HS-27A (cell line): Measurements from ENCODE around the gene OR1F1.
"Not testable (repeated sequence)": the region's sequence is repeated elsewhere in the genome, so short reads cannot be mapped to it uniquely, and the experiment has no call there.

Source experiments
- DNase-seq: peaks from one replicate; pipeline ENCODE4 v3.0.0-alpha.2; 2012; ENCODE audit warnings: low read depth, missing footprints

The OR1F1 gene

DNA sequence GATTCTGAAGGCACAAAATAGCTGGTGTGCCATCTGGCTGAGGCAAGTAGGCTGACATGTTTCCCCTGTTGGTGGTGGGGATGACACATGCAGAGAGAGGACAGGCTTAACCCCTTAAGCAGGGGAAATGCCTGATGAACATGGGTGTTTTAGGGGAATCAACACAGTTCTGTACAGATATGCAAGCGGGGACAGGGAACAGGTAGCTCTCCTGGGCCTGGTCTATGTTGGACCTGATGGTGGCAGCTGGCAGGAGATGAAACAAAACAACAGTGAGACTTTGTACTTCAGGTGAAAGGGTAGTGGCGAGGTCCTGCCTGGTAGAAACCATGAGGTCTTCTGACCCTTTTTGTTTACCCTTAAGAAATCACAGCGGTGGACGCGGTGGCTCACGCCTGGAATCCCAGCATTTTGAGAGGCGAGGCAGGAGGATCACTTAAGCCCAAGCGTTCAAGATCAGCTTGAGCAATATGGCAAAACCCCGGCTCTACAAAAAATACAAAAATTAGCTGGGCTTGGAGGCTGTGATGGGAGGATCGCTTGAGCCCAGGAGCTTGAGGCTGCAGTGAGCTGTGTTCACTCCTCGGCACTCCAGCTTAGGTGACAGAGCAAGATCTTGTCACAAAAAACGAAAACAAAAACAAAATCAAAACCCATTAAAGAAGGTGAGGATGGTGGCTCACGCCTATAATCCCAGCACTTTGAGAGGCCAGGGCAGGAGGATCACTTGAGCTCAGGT, 10.5 kb downstream of the OR1F1 start:
- no peak for DNase-seq

DNA sequence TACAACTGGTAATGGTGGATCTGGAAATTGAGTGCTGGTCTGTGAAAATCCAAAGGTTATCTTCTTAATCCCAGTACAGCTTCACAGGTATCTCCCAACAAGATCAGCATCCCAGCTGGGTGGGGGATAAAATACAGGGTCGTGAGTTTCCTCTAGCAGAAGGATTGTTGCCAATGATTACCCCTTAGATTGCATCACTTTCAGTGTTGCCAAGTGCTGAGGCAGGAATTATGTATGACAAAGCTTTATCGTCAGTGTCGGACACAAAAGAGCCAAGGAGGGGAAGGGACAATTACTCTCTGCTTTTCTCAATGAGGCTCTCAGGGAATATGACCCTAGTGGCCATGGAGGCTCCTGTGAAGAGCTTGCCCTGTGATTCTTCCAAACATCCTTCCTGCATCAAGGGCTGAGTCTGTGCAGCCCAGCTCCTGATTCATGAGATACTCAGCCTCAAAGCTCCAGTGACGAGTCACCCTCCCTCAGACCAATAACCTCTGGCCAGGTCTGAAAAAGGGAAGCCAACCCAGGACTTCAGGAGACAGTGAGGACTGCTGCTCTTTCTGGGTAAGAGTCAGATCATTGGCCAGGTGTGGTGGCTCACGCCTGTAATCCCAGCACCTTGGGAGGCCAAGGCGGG, 15.0 kb downstream of the OR1F1 start:
- no peak for DNase-seq

DNA sequence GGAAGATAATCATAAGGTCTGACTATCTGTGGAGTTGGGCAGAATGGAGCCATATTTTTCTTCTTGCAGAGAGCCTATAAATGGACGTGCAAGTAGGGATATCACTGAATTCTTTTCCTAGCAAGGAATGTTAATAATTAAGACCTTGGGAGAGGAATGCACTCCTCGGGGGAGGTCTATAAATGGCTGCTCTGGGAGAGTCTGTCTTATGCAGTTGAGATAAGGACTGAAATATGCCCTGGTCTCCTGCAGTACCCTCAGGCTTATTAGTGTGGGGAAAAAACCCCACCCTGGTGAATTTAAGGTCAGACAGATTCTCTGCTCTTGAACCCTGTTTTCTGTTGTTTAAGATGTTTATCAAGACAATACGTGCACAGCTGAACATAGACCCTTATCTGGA, 17.9 kb downstream of the OR1F1 start:
- not testable (repeated sequence) for DNase-seq

DNA sequence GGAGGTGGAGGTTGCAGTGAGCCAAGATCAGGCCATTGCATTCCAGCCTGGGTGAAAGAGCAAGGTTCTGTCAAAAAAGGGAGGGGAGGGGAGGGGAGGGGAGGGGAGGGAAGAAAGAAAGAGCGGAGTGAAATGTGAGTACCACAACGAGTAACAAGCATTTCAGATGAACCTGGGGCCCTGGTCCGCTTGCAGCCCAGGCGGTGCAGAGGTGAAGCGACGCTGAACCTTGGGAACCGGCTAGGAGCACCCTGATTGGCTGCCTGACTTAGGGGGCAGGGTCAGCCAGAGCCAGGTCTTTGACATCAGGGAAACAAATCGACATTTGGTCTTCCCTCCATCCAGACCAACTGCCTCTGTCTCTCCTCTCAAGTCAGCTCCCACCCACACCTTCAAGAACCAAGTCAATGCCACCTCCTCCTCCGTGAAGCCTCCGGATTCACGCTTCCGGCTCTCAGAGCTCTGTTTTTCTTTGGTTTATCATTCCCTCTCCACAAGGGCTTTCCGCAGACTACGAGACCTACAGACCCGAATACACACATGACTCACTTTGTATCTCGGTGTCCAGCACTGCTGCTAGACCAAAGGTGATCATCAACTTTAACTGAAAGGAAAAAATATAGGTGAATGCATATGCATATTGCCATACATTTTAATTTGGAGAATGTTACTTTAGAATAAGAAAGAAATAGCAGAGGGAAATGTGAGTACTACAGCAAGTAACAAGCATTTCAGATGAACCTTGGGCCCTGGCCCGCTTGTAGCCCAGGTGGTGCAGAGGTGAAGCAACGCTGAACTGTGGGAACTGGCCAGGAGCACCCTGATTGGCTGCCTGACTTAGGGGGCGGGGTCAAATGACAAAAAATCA, 19.3 kb downstream of the OR1F1 start:
- no peak for DNase-seq

DNA sequence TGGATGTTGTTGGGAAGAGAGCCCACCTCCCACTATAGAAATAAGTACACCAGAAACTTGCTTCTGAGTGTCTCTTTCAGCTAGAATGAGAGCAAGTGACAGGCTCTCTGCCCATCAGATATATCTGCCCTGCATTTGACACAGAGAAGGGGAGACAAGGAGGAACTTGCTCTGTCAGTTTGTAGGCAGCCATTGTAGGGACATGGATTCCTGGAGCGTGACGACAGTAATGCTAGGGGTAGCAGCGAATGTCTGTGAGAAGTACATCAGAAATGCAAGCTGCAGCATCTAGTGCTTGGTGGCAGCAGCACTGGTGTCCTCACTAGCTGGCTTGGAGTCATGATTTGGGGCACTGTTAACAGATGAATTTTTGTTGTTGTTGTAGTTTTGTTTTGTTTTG, 24.0 kb downstream of the OR1F1 start:
- DNase-seq = no peak

DNA sequence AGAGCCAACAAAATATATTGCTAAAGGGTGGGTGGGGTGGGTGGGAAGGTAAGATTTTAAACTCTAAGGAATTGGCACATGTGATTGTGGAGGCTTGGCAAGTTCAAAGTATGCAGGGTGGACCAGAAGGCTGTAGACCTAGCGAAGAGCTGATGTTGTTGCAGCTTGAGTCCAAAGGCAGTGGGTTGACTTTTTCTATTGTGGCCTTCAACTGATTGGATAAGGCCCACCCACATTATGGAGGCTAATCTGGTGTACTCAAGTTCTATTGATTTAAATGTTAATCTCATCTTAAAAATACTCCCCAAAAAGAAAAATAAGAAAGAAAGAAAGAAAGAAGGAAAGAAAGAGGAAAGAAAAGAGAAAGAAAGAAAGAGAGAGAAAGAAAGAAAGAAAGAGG, 24.6 kb downstream of the OR1F1 start:
- no peak for DNase-seq

DNA sequence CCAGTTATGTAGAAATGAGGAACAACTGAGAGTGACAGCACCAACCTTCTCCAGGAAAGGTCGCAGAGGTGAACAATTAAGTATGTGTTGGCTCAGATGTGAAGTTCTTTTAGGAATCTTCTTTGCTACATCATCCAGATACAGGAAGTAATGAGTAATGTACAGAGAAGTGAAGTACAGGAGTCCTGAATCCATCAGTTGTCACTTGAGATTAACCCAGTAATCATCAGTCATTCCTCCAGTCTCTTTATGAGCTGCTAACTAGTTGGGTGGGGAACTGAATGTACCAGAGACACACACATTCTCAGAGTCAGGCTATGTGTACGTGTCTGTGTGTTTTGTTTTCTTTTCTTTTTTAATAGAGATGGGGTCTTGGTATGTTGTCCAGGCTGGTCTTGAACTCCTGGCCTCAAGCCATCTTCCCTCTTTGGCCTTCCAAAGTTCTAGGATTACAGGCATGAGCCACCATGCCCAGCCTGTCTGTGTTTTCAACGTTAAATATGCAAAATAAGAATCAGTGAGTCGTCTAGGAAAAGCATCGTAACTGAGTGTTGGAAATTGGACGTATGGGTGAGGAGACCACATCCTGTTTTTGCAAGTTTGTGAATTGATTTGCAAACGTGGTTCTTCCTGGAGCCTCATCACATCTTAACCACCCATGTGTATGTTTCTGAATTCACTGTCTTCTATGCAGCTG, 27.0 kb downstream of the OR1F1 start:
- DNase-seq = no peak

DNA sequence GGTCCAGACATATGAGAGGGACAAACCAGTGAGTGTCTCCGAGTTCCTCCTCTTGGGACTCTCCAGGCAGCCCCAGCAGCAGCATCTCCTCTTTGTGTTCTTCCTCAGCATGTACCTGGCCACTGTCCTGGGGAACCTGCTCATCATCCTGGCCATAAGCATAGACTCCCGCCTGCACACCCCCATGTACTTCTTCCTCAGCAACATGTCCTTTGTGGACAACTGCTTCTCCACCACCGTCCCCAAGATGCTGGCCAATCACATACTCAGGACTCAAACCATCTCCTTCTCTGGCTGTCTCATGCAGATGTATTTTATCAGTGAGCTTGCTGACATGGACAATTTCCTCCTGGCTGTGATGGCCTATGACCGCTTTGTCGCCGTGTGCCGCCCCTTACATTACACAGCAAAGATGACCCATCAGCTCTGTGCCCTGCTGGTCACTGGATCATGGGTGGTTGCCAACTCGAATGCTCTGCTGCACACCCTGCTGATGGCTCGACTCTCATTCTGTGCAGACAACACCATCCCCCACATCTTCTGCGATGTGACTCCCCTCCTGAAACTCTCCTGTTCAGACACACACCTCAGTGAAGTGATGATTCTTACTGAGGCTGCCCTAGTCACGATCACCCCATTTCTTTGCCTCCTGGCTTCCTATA, 27.7 kb downstream of the OR1F1 start:
- DNase-seq = no peak

DNA sequence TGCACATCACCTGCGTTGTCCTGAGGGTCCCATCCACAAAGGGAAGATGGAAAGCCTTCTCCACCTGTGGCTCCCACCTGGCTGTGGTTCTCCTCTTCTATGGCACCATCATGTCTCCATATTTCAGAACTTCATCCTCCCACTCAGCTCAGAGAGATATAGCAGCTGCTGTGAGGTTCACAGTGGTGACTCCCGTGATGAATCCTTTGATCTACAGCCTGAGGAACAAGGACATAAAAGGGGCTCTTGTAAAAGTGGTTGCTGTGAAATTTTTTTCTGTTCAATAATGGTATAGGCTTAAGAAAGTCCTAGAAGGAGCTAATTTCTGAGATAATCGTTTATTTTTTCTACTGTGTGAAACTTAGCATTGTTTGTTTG, 28.2 kb downstream of the OR1F1 start:
- no peak for DNase-seq

DNA sequence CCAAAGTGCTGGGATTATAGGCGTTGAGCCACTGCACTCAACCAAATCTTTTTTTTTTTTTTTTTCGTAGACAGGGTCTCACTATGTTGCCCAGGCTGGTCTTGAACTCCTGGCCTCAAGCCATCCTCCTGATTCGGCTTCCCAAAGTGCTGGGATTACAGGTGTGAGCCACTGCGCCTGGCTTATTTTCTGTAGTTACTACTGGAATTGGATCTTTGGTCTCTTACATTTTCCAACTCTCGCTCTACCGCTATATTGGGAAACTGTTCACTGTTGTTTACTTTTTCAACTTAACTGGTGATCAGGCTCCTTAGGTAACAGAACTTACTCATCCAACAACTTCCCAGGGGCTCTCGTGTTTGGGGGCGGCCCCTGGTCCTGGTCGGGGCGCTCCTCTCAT, 32.8 kb downstream of the OR1F1 start:
- no peak for DNase-seq

DNA sequence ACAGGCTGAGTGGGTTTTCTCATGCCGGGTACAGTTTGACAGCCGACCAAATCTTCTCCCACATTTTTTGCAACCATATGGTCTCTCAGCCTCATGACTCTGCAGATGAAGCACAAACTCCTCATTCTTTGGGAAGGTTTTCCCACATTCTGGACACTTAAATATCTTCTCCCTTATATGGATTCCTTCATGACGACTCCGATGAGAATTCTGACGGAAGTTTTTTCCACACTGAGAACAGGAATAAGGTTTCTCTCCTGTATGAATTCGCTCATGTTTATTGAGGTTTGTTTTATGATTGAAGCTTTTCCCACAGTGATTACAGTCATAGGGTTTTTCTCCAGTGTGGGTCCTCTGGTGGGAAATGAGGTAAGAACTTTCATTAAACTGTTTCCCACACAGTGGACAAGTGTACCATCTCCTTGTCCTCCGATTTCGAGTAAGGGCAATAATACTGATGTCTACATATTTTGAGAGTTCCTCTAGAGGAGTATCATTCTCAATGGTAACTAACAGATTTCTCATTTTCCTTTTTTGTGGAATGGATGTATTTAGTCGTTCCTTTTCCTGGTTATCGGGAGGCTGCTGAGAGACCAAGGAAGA, 36.0 kb downstream of the OR1F1 start:
- no peak for DNase-seq

DNA sequence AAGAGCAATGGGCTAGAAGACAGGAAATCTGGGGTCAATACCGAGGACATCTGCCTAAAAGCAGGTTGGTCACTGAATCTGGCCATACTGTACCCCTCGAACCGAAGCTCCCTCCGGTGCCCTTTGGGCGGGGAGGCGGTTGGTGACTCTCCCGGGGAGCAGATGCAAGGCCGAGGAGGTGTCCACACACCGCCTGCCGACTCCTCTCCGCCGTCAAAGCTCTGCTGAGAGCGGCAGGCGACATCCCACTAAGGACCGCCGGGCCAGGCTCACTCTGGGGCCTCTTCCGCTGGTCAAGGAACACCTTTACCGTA, 46.5 kb downstream of the OR1F1 start:
- no peak for DNase-seq

DNA sequence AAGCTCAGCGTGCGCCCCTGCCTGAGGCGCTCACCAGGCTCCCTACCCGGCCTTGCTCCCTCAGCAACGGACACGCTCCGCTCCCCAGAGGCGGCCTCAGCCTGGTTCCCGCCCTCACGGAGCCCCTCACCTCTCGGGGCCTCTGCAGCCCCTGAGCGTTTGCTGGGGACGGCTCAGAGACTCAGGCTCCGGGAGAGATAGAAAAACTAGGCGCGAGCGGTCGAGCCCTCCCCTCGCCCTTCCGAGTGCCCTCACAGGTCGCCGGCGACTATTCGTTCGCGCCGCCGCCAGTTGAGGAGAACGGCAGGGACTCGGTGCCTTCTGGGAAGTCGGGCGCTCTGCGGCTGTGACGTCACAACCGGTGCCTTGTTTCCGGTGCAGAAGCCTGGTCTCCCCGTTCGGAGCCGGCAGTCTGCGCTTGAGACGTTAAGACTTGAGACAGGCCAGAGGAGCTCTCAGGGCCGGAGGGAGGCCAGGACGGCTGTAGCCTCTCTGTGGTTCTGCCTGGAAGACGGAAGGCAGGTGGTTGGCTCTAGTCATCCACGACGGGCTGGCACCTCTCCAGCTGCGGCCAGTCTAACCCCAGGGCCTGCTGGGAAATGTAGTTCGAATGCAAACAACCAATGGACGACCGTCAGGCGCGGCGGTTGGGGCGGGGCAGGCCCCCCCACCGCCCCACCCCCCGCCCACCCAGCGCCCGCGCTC, 47.0 kb downstream of the OR1F1 start, which contains the start of gene ZNF200:
Gene ZNF200, minus strand, starts transcription at position 302 of the 705 bp plus-strand sequence. CDS start 1,403 bp downstream, outside the sequence.
- peak; percentile 84 for DNase-seq

DNA sequence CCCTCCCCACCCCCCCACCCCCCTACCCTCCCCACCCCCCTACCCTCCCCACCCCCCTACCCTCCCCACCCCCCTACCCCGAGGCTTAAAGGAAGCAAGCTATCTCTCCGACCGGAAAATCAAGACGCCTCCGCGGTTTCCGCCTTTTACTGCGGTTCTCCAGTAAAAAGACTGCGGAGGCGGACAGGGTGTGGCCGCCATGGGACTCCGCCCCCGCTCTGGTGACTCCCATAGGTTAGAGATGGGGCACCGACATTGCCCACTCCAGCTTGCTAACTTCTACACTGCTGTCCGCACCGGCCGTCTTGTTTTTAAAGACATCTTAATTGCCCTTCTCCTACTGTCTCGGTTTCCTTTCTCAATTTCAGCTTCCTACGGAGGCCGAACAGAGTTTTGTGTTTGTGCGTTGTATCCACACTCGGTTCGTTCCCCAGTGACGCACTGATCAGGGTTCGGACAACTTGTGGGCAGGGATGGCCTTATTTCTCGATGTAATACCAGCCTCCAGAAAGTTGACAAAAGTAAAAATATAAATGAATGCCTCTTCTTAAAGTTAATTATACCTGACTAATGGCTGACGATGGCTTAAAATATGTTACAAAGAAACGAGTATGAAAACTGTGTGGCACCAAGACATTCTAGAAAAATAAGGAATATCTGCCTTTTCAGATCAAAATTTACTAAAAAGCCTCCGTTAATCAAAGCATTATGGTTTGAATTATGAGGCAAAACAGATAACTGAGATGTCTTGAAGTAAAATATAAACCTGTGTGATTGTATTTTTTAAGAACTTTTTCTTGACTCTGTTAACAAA, 48.1 kb downstream of the OR1F1 start:
- no peak for DNase-seq

DNA sequence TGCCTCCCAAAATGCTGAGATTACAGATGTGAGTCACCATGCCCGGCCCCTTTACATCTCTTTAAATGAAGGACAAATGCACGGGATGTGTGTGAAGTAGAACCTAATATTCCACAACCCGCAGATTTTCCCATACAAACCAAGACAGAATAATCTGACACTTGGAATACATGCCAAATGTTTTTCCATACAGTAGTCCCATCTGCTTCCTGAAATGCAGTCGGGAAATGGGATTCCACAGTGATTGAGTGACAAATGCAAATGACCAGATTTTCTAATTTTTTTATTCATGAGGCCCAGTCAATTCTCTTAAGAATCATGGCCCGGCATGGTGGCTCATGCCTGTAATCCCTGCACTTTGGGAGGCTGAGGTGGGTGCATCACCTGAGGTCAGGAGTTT, 53.8 kb downstream of the OR1F1 start:
- no peak for DNase-seq

DNA sequence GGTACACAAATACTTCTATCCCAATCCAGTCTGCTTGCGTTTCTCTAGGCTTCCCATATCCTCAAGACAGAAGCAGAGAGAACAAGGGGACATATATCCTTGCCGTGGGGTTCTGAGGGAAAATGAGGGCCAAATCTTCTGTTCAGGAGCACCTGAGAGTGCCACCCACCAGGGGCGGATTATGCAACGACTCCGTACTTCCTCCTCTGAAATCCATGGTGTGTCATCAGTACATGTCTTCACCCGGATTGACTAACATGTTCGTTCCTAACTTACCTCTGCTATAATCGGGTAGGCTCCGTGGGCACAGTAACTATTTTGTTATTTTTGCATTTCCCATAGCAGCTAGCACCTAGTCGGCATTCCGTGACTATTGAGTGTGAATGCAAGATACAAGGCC, 54.7 kb downstream of the OR1F1 start:
- DNase-seq = no peak

DNA sequence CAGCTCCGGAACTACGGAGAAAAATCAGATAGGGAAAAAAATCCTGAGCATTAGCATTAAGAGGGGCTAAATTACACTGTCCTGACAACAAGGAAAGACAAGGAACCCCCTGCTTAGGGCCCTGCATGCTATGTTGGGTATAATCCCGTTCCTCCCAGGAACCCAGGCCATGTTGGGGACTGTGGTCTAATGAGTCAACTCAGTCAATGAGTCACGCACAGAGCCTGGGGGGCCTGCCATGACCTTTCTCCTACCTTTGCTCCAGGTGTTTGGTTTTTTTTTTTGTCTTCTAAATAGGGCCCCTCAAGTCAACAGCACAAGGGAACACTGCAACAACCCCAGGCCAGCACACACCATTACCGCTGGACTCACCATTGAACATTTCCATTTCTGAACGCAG, 55.9 kb downstream of the OR1F1 start:
- DNase-seq = no peak

DNA sequence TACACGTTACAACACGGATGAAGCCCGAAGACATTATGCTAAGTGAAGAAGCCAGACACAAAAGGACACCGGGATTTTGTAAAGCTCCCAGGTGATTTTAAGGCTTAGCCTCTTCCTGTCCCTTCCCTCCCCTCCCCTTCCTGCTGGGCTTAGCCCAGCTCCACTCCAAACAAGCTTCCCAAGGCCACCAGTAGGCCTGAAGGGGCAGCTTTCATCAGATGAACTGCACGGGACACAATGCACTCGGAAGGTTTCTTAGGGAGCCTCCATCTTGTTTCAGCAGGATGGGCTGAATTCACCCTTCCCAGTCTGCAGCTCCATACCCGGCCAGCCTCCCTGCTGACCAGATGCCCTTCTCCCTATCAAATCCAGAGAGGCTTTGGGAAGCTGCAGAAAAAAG, 58.0 kb downstream of the OR1F1 start:
- DNase-seq = no peak

DNA sequence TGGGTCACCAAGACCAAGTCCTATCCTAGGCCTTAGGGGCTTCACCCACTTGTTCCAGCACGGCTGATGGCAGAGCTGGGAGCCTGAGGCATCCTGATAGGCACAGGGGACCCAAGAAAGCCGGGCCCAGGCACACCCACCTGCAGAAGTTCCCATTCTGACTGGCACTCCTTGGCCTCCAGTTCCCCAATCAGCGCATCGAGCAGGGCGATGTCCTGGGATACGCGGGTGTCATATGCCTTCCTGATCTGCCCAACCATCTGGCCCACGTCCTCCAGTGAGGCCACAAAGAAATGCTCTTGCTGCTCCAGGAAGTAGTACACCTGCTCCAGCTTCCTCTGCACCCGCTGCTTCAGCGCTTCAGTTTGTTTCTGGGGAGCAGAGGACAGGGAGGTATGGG, 58.9 kb downstream of the OR1F1 start:
- DNase-seq = no peak

DNA sequence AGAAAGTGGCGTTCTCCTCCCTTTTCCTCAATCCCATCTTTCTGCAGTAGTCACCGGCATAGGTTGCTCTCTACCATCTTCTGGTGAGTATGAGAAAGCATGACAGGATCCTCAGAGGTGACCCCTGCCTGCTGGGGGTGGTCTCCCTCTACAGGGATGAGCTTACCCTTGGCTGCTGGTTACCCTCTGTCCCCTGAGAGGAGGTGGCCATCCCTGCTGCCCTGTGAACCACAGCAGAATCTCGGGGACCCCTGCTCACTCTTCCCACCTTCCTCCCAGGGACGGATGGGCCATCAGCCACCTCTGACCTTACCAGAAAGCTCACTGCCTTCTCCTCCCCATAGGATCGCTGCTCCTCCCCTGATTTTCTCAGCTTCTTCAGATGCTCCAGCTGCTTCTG, 60.6 kb downstream of the OR1F1 start:
- DNase-seq = no peak
